KMS-11 (cell line): ENCODE results near the gene C4BPA.

ENCODE experiments used
- H2AFZ ChIP-seq: fragments of 200-600 bp; sonication (generic); 2 replicates; pipeline ENCODE4 v1.6.1; 2016; ENCODE audit warnings: antibody characterized with exemption, mixed run types, low read depth
- H3K27ac ChIP-seq: fragments of 200-600 bp; sonication (generic); 2 replicates; pipeline ENCODE4 v1.6.1; 2016; ENCODE audit warnings: mild to moderate bottlenecking, mixed run types
- H3K27me3 ChIP-seq: fragments of 200-600 bp; sonication (generic); 2 replicates; pipeline ENCODE4 v1.6.1; 2017; ENCODE audit warnings: mild to moderate bottlenecking, low read depth, mixed run types, moderate library complexity; ENCODE audit not compliant: insufficient read depth
- H3K36me3 ChIP-seq: fragments of 200-600 bp; sonication (generic); 2 replicates; pipeline ENCODE4 v1.6.1; 2017; ENCODE audit warnings: mild to moderate bottlenecking, mixed run types; ENCODE audit not compliant: insufficient read depth
- H3K4me1 ChIP-seq: fragments of 200-600 bp; sonication (generic); 2 replicates; pipeline ENCODE4 v1.6.1; 2016; ENCODE audit warnings: mild to moderate bottlenecking, low read depth, mixed run types; ENCODE audit not compliant: poor library complexity, severe bottlenecking
- H3K4me2 ChIP-seq: fragments of 200-600 bp; sonication (generic); 2 replicates; pipeline ENCODE4 v1.7.0; 2016; ENCODE audit warnings: mild to moderate bottlenecking, mixed run types
- H3K4me3 ChIP-seq: fragments of 200-600 bp; sonication (generic); IDR thresholded peaks from 2 replicates; pipeline ENCODE4 v1.6.1; 2017; ENCODE audit warnings: low read depth, low read length, mixed read lengths; ENCODE audit not compliant: insufficient read depth
- H3K79me2 ChIP-seq: fragments of 200-600 bp; sonication (generic); 2 replicates; pipeline ENCODE4 v1.6.1; 2016; ENCODE audit warnings: low read depth, mixed run types; ENCODE audit not compliant: insufficient read depth
- H3K9ac ChIP-seq: fragments of 200-600 bp; sonication (generic); 2 replicates; pipeline ENCODE4 v1.6.1; 2016; ENCODE audit warnings: mild to moderate bottlenecking, mixed run types
- H4K20me1 ChIP-seq: fragments of 200-600 bp; sonication (generic); 2 replicates; pipeline ENCODE4 v1.6.1; 2016; ENCODE audit warnings: mild to moderate bottlenecking, mixed run types; ENCODE audit not compliant: insufficient read depth
- CTCF ChIP-seq: fragments of 200-600 bp; sonication (generic); conservative IDR thresholded peaks from 2 replicates; pipeline ENCODE4 v1.6.1; 2017; ENCODE audit warnings: low read depth, mild to moderate bottlenecking, antibody characterized with exemption, low read length, moderate library complexity, mixed read lengths

C4BPA gene

DNA sequence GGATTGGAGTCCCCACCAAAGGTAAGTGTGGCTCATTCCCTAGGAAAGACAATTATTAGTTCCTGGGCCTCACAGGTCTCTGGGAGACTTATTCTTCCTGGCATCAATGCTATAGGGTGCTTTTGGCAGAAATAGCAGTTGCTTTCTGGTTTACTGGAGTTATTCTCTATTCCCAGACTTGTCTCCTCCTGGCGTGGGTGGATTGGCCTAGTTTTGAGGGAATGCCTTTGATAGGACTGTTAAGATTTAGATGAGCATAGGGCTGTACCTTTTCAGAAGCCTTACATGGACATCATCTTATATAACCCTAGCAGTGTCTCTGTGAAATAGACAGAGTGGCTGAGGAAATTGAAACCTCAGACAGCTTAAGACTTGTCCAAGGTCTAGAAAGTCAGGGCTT is 42.0 kb upstream of the C4BPA start:
- H3K79me2 ChIP-seq = no peaks in the 10 kb centered on the region
- no peak overlapping the region for H3K9ac ChIP-seq
- no peak for TF ChIP-seq CTCF
- no peaks in the 10 kb centered on the region for H3K27me3 ChIP-seq
- H3K36me3 ChIP-seq = no peaks in the 10 kb centered on the region
- H4K20me1 ChIP-seq = no peaks in the 10 kb centered on the region
- peaks cover 27% of the 10 kb centered on the region for H3K4me1 ChIP-seq
- H2AFZ ChIP-seq = no peak overlapping the region
- H3K27ac ChIP-seq = no peak overlapping the region
- no peak overlapping the region for H3K4me3 ChIP-seq
- no peak overlapping the region for H3K4me2 ChIP-seq

- no peaks in the 10 kb centered on the region for H3K36me3 ChIP-seq
- H3K9ac ChIP-seq = no peak overlapping the region
- no peak for TF ChIP-seq CTCF
These were observed 41.0 kb upstream of the C4BPA start for GRCh38 chr1:207063014-207063413.

GRCh38 chr1:207064561-207064960 is 39.5 kb upstream of the C4BPA start:
- Histone ChIP-seq H3K9ac (no peak overlapping the region), H3K36me3 (no peaks in the 10 kb centered on the region), H3K4me1 (peaks cover 9% of the 10 kb centered on the region), H2AFZ (no peak overlapping the region), H3K27ac (no peak overlapping the region), H3K4me3 (no peak overlapping the region), H3K79me2 (no peaks in the 10 kb centered on the region), H3K27me3 (no peaks in the 10 kb centered on the region), H3K4me2 (no peak overlapping the region), H4K20me1 (no peaks in the 10 kb centered on the region)
- TF ChIP-seq CTCF = no peak

More at GRCh38 chr1:207063014-207063413, 41.0 kb upstream of the C4BPA start:
- Histone ChIP-seq H3K27ac (no peak overlapping the region), H3K4me1 (peaks cover 25% of the 10 kb centered on the region), H3K4me2 (no peak overlapping the region), H4K20me1 (no peaks in the 10 kb centered on the region), H3K27me3 (no peaks in the 10 kb centered on the region), H2AFZ (no peak overlapping the region), H3K4me3 (no peak overlapping the region), H3K79me2 (no peaks in the 10 kb centered on the region)

GRCh38 chr1:207067185-207067584 is 36.8 kb upstream of the C4BPA start:
- Histone ChIP-seq H3K4me1 (no peaks in the 10 kb centered on the region), H3K4me3 (no peak overlapping the region), H4K20me1 (no peaks in the 10 kb centered on the region), H3K27ac (no peak overlapping the region), H3K36me3 (no peaks in the 10 kb centered on the region), H3K27me3 (no peaks in the 10 kb centered on the region), H2AFZ (no peak overlapping the region), H3K79me2 (no peaks in the 10 kb centered on the region), H3K4me2 (no peak overlapping the region), H3K9ac (no peak overlapping the region)
- no peak for TF ChIP-seq CTCF
